ENCODE data around the gene ZNF831.

Gene ZNF831

GRCh38 chr20:59270380-59270779 lies 106.8 kb downstream of the ZNF831 start:
- no peak overlapping the region for H3K4me3 ChIP-seq (ENCODE audit: low read depth, low read length)
- DNase-seq (ENCODE audit: low read depth): no peak
- no peak for TF ChIP-seq CTCF (IDR thresholded peaks at IDR 0.05; ENCODE audit: insufficient read depth, low read depth, low read length, missing control alignments)

GRCh38 chr20:59273739-59274357 lies 110.2 kb downstream of the ZNF831 start:
- no peak overlapping the region for H3K4me3 ChIP-seq (ENCODE audit: low read depth, low read length)
- no peak for TF ChIP-seq CTCF (IDR thresholded peaks at IDR 0.05; ENCODE audit: insufficient read depth, low read depth, low read length, missing control alignments)
- DNase-seq (ENCODE audit: low read depth): no peak

- no peak overlapping the region for H3K4me3 ChIP-seq (ENCODE audit: low read depth, low read length)
- TF ChIP-seq CTCF (IDR thresholded peaks at IDR 0.05; ENCODE audit: insufficient read depth, low read depth, low read length, missing control alignments): no peak
- DNase-seq (ENCODE audit: low read depth): no peak
Observed at GRCh38 chr20:59276938-59277337, 113.3 kb downstream of the ZNF831 start.

GRCh38 chr20:59284470-59284869 lies 120.8 kb downstream of the ZNF831 start:
- DNase-seq (ENCODE audit: low read depth): no peak
- H3K4me3 ChIP-seq (ENCODE audit: low read depth, low read length): no peak overlapping the region
- TF ChIP-seq CTCF (IDR thresholded peaks at IDR 0.05; ENCODE audit: insufficient read depth, low read depth, low read length, missing control alignments): no peak

GRCh38 chr20:59289994-59290393 lies 126.4 kb downstream of the ZNF831 start:
- H3K4me3 ChIP-seq (ENCODE audit: low read depth, low read length): no peak overlapping the region
- TF ChIP-seq CTCF (IDR thresholded peaks at IDR 0.05; ENCODE audit: insufficient read depth, low read depth, low read length, missing control alignments): no peak
- no peak for DNase-seq (ENCODE audit: low read depth)

GRCh38 chr20:59291740-59292383 lies 128.2 kb downstream of the ZNF831 start:
- H3K4me3 ChIP-seq (ENCODE audit: low read depth, low read length): no peak overlapping the region
- TF ChIP-seq CTCF (IDR thresholded peaks at IDR 0.05; ENCODE audit: insufficient read depth, low read depth, low read length, missing control alignments): no peak
- DNase-seq (ENCODE audit: low read depth): no peak

GRCh38 chr20:59295531-59295930 lies 131.9 kb downstream of the ZNF831 start:
- DNase-seq (ENCODE audit: low read depth): no peak
- no peak for TF ChIP-seq CTCF (IDR thresholded peaks at IDR 0.05; ENCODE audit: insufficient read depth, low read depth, low read length, missing control alignments)
- no peak overlapping the region for H3K4me3 ChIP-seq (ENCODE audit: low read depth, low read length)

Measured in GM12865 (cell line).